K562 (cell line): Measurements from ENCODE around the gene THRSP. TPM values are rescaled to one million over a fixed set of nuclear protein-coding genes. Genes with fewer than 3 reads are reported as not detected.
A peak's percentile ranks its signal among the peaks of the same experiment; 100 is the strongest.

Experiments
- ARID2 ChIP-seq: fragments of 450-650 bp; IDR thresholded peaks from 2 replicates; pipeline ENCODE4 v1.6.1; 2017; ENCODE audit warnings: antibody characterized with exemption, mild to moderate bottlenecking
- ARID3A ChIP-seq: IDR thresholded peaks from 2 replicates; pipeline ENCODE4 v1.6.1; 2012; ENCODE audit warnings: low read depth, low read length, improper control_type of control experiment, borderline replicate concordance
- MED1 ChIP-seq: sonication (generic); formaldehyde crosslinking; IDR thresholded peaks from 2 replicates; pipeline ENCODE4 v1.8.1; 2023; ENCODE audit warnings: missing genetic modification reagents, borderline replicate concordance
- MNT ChIP-seq, 2 experiments: fragments of 450-650 bp; conservative IDR thresholded peaks; 2 replicates each; pipeline ENCODE4 v1.6.1; 2017; ENCODE audit warnings: mild to moderate bottlenecking in 2 of 2, moderate library complexity in 2 of 2
- NBN ChIP-seq: fragments of 450-650 bp; IDR thresholded peaks from 2 replicates; pipeline ENCODE4 v1.6.1; 2016; ENCODE audit warnings: low read depth, mild to moderate bottlenecking
- NFIC ChIP-seq: fragments of 450-650 bp; IDR thresholded peaks from 2 replicates; pipeline ENCODE4 v1.6.1; 2017; ENCODE audit warnings: mild to moderate bottlenecking, inconsistent platforms
- NFIX ChIP-seq: fragments of 250-450 bp; sonication (Bioruptor Pico); IDR thresholded peaks from 2 replicates; pipeline ENCODE4 v1.4.0; 2020; ENCODE audit warnings: low read depth, mild to moderate bottlenecking, moderate library complexity
- RBFOX2 ChIP-seq: fragments of 200-400 bp; formaldehyde crosslinking; IDR thresholded peaks from 2 replicates; pipeline ENCODE4 v1.6.1; 2017; ENCODE audit warnings: low read depth, mild to moderate bottlenecking, low read length, moderate library complexity
- RCOR1 ChIP-seq, 2 experiments: IDR thresholded peaks; 2 replicates each; pipeline ENCODE4 v1.6.1; 2012; ENCODE audit warnings: low read depth in 2 of 2, low read length in 2 of 2, borderline replicate concordance in 1 of 2, improper control_type of control experiment in 1 of 2
- SMAD1 ChIP-seq: fragments of 150-350 bp; IDR thresholded peaks from 2 replicates; pipeline ENCODE4 v1.6.1; 2014; ENCODE audit warnings: low read length, low read depth; ENCODE audit not compliant: partially characterized antibody
- ZBTB11 ChIP-seq, 3 experiments: fragments of 200-800 bp in 1 of 3; fragments of 250-450 bp in 1 of 3; fragments of 450-650 bp in 1 of 3; sonication (Bioruptor Pico) in 1 of 3; sonication (Bioruptor generic) in 1 of 3; formaldehyde crosslinking in 1 of 3; IDR thresholded peaks; 2 replicates each; pipeline versions ENCODE4 v1.6.1 to v1.8.0; 2016 to 2022; ENCODE audit warnings: mild to moderate bottlenecking in 2 of 3, missing genetic modification characterization in 2 of 3, missing compliant biosample characterization in 1 of 3, moderate library complexity in 1 of 3
- ZKSCAN1 ChIP-seq: fragments of 150-350 bp; IDR thresholded peaks from 2 replicates; pipeline ENCODE4 v1.6.1; 2016; ENCODE audit warnings: low read depth, low read length
- polyA plus RNA-seq, 8 experiments: library from polyadenylated mRNA; depleted of rRNA in 4 of 8; stranded (reverse) in 5 of 8; unstranded in 3 of 8; fragments of >200 nt; fragmentation: Nextera tagmentation in 2 of 8; fragmentation: Illumina TruSeq in 1 of 8; extraction: Ambion mirVana in 2 of 8; extraction: Trizol in 1 of 8; gene quantifications; 2 replicates each; pipeline versions ENCODE4 v1.2.1 to v1.2.3, GENCODE V29; 2011 to 2014; ENCODE audit warnings: inconsistent platforms in 1 of 8, missing spikeins in 1 of 8
- total RNA-seq, 7 experiments: library from RNA; depleted of rRNA in 6 of 7; stranded (reverse); fragments of >200 nt in 6 of 7; fragmentation: Illumina TruSeq in 2 of 7; extraction: Trizol in 2 of 7; gene quantifications; 2 replicates each; pipeline versions ENCODE4 v1.2.1 to v1.2.3, GENCODE V29; 2011 to 2021; ENCODE audit warnings: low replicate concordance in 1 of 7

The THRSP gene
- total and polyA plus RNA-seq, 9 of the 15 experiments (the other 6 are each of a cell fraction or from before 2014, with no cell fraction given) = 0.23 to 0.56 (median 0.31) TPM; not detected in 2

- peak in 1 of 3 experiments; percentile 55; a peak in 1 of 6 replicates for TF ChIP-seq ZBTB11 (CRISPR knock-in tag; IDR thresholded peaks at IDR 0.05)
- TF ChIP-seq NFIC = peak; percentile 99
- TF ChIP-seq ARID2 = peak; percentile 84
- TF ChIP-seq NFIX (CRISPR knock-in tag) = peak; percentile 49; the same call in 1 of the 2 replicates
- TF ChIP-seq RCOR1 (IDR thresholded peaks at IDR 0.05; ENCODE audit: borderline replicate concordance in 1 of 2, low read depth in 2 of 2, low read length in 2 of 2) = peak in 1 of 2 experiments; percentile 43; a peak in 1 of 4 replicates
- TF ChIP-seq ARID3A = no peak
- TF ChIP-seq ZKSCAN1 = 0 out of 2 replicates have a peak, but pooled peaks have one; percentile 52
- TF ChIP-seq MED1 = no peak
- peak; percentile 78 for TF ChIP-seq SMAD1
- no peak; the same call in 1 of the 2 replicates for TF ChIP-seq NBN
- peak; percentile 25 to 59; a peak in 2 of 4 replicates for TF ChIP-seq MNT (conservative IDR thresholded peaks at IDR 0.05)
- TF ChIP-seq RBFOX2 = peak; percentile 42; the same call in 1 of the 2 replicates
Measured at GRCh38 chr11:78045851-78046485, 17.7 kb upstream of the THRSP start (continued).
